ENCODE results near the gene SRRM4. TPM values are rescaled to one million over a fixed set of nuclear protein-coding genes. Genes with fewer than 3 reads are reported as not detected.

Gene SRRM4
- total RNA-seq, 1 experiment from 2014 or later, result not detected

DNA sequence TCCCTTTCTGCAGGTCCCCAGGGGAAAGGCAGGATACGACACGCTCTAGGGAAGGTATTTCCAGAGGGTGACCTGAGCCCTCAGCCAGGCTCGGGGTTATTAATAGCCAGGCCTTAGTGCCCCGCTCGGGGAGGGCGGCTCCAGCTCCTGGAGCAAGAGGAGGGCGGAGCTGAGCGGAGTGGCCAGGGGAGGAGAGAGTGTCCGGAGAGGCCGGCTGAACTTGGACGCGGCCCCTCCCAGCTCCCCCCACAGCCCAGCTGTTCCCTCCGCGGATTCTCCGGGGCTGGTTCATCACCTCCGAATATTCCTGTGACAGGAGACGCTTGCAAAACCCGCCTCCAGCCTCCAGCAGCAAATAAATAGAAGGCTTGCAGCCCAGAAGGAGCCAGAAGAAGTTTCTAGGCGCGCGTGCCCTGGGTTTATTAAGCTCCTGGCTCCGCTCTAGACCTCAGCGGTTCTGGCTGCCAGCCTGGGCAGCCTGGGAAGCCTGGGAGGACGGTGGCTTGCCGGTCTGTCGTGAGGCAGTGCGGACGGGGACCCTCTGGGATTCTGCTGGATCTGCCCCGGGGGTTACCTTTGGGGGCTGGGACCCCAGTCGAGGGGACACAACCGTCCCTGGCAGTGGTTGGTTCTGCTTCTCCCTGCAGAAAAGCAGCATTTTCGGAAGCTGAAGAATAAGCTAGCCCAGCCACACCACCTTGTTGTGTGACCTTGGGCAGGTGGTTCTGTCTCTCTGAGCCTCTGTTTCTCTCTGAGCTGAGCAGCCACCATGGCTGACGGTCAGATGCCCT lies 197.4 kb downstream of the SRRM4 start, which contains the start of gene HSPB8:
Gene HSPB8, plus strand, starts transcription at position 388 of the 791 bp plus-strand sequence. Its CDS starts 382 bp downstream, at position 770.
- POLR2A ChIA-PET, result interaction anchor here (0.7 kb wide), 1 partner anchor 451 kb away, joined by 3 read pairs; no protein-coding TSS in a partner anchor
- BruUV-seq (replicated peaks), result no TSS peak
- Mint-ChIP-seq H3K4me3 (ENCODE audit: unreplicated experiment) (peak within 1 kb of the TSS; percentile 26), H3K36me3 (ENCODE audit: insufficient read depth, unreplicated experiment) (no peaks in the 10 kb centered on the region), H3K9me3 (ENCODE audit: unreplicated experiment) (no peaks in the 10 kb centered on the region), H3K4me1 (ENCODE audit: insufficient read depth, unreplicated experiment) (peaks cover 19% of the 10 kb centered on the region), H3K27ac (ENCODE audit: low read depth, unreplicated experiment) (peak within 1 kb of the TSS; percentile 40), H3K27me3 (ENCODE audit: insufficient read depth, unreplicated experiment) (no peaks in the 10 kb centered on the region)
- intact Hi-C loops (cut with micrococcal nuclease), result loop anchor here (10.0 kb wide), 1 partner anchor 46 kb away; no protein-coding TSS in a partner anchor
- TF ChIP-seq, protein P1, sequence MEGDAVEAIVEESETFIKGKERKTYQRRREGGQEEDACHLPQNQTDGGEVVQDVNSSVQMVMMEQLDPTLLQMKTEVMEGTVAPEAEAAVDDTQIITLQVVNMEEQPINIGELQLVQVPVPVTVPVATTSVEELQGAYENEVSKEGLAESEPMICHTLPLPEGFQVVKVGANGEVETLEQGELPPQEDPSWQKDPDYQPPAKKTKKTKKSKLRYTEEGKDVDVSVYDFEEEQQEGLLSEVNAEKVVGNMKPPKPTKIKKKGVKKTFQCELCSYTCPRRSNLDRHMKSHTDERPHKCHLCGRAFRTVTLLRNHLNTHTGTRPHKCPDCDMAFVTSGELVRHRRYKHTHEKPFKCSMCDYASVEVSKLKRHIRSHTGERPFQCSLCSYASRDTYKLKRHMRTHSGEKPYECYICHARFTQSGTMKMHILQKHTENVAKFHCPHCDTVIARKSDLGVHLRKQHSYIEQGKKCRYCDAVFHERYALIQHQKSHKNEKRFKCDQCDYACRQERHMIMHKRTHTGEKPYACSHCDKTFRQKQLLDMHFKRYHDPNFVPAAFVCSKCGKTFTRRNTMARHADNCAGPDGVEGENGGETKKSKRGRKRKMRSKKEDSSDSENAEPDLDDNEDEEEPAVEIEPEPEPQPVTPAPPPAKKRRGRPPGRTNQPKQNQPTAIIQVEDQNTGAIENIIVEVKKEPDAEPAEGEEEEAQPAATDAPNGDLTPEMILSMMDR (IDR thresholded peaks at IDR 0.05; ENCODE audit: unreplicated experiment), result no peak
- CTCF ChIA-PET, result interaction anchor here (0.6 to 1.1 kb wide), 2 partner anchors 465 to 489 kb away, joined by 3 read pairs; partner anchors contain the start of gene PRKAB1
- DNase-seq (ENCODE audit: unreplicated experiment), result peak; percentile 70

GRCh38 chr12:119179335-119180021 lies 198.1 kb downstream of the SRRM4 start:
- DNase-seq (ENCODE audit: unreplicated experiment), result peak; percentile 12
- BruUV-seq (replicated peaks), result no TSS peak
- peak overlapping the region; percentile 26 for H3K4me3 Mint-ChIP-seq (ENCODE audit: unreplicated experiment)
- TF ChIP-seq, protein P1 (IDR thresholded peaks at IDR 0.05; ENCODE audit: unreplicated experiment), result no peak
- H3K9me3 Mint-ChIP-seq (ENCODE audit: unreplicated experiment), result no peaks in the 10 kb centered on the region
- CTCF ChIA-PET, result interaction anchor here (0.5 to 1.1 kb wide), 3 partner anchors 245 to 488 kb away, joined by 3 read pairs; partner anchors contain the start of gene PRKAB1
- H3K27me3 Mint-ChIP-seq (ENCODE audit: insufficient read depth, unreplicated experiment), result no peaks in the 10 kb centered on the region
- H3K36me3 Mint-ChIP-seq (ENCODE audit: insufficient read depth, unreplicated experiment), result no peaks in the 10 kb centered on the region
- H3K4me1 Mint-ChIP-seq (ENCODE audit: insufficient read depth, unreplicated experiment), result peaks cover 19% of the 10 kb centered on the region
- POLR2A ChIA-PET, result no interaction called here
- intact Hi-C loops (cut with micrococcal nuclease), result loop anchor here (10.0 kb wide), 1 partner anchor 45 kb away; no protein-coding TSS in a partner anchor
- H3K27ac Mint-ChIP-seq (ENCODE audit: low read depth, unreplicated experiment), result peak overlapping the region; percentile 27

DNA sequence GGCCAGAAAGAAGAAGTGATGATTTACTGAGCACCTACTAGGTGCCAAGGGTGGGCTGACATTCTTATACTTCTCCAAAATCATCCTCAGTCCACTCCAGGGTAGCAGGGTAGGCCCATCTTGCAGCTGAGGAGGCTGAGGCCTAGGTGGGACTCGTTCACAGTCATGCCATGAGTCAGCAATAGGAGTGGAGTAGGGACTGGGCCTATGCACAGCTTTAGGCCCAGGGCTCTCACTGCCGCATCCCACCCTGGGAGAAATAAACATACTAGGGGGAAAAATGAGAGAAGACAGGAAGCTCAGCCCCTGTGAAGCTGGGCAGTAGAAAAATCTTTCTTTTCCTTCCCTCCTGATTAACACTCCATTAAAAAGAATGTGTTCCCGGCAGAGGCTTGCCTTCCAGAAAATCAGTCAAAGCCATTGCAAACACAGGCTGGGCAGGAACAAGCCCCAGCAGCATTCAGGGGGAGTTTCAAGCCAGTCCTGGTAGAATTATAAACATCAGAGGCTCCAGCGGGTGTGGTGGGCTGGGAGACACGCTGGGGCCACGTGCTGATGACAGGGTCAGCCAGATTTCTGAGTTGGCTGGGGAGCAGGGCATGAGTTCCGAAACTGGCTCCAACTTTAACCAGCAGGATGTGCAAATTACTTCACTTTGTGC lies 199.2 kb downstream of the SRRM4 start:
- no peaks in the 10 kb centered on the region for H3K36me3 Mint-ChIP-seq (ENCODE audit: insufficient read depth, unreplicated experiment)
- no peak overlapping the region for H3K4me3 Mint-ChIP-seq (ENCODE audit: unreplicated experiment)
- H3K27ac Mint-ChIP-seq (ENCODE audit: low read depth, unreplicated experiment), result no peak overlapping the region
- DNase-seq (ENCODE audit: unreplicated experiment), result no peak
- no peaks in the 10 kb centered on the region for H3K9me3 Mint-ChIP-seq (ENCODE audit: unreplicated experiment)
- intact Hi-C loops (cut with micrococcal nuclease), result no loop called here
- no TSS peak for BruUV-seq (replicated peaks)
- H3K27me3 Mint-ChIP-seq (ENCODE audit: insufficient read depth, unreplicated experiment), result no peaks in the 10 kb centered on the region
- CTCF ChIA-PET, result interaction anchor here (0.5 to 1.1 kb wide), 2 partner anchors 244 to 487 kb away, joined by 3 read pairs; partner anchors contain the start of gene PRKAB1
- POLR2A ChIA-PET, result no interaction called here
- peaks cover 19% of the 10 kb centered on the region for H3K4me1 Mint-ChIP-seq (ENCODE audit: insufficient read depth, unreplicated experiment)
- TF ChIP-seq, protein P1 (IDR thresholded peaks at IDR 0.05; ENCODE audit: unreplicated experiment), result no peak
